Measurements from ENCODE around the gene CD46.
A peak's percentile ranks its signal among the peaks of the same experiment; 100 is the strongest.
"Not testable (repeated sequence)": the region's sequence is repeated elsewhere in the genome, so short reads cannot be mapped to it uniquely, and the experiment has no call there.

CD46 gene

DNA sequence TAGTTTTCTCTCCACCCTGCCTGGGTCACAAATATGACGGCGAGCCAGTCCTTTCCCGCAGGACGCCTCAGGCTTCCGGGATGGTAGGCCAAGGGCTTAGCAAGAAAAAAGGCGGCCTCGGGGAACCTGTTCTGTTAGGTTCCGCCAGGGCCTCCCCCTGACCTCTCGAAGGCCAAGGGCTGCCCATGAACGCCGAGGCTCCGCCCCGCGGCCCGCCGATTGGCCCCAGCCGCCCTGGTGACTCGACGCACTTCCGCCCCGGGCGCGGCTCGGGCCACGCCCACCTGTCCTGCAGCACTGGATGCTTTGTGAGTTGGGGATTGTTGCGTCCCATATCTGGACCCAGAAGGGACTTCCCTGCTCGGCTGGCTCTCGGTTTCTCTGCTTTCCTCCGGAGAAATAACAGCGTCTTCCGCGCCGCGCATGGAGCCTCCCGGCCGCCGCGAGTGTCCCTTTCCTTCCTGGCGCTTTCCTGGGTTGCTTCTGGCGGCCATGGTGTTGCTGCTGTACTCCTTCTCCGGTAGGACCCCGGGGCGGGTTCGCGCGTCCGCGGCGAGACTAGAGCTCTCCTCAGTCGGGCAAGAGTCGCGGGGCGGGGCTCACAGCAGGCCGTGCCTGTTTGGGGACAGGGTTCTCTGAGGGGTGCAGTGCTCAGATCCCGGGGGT is at the start of gene CD46:
TSS of gene CD46 (plus strand) at position 265 of the 666 bp plus-strand sequence. CDS start at position 424, 159 bp downstream.
- DNase-seq (ENCODE audit: low spot score), result peak; percentile 94

DNA sequence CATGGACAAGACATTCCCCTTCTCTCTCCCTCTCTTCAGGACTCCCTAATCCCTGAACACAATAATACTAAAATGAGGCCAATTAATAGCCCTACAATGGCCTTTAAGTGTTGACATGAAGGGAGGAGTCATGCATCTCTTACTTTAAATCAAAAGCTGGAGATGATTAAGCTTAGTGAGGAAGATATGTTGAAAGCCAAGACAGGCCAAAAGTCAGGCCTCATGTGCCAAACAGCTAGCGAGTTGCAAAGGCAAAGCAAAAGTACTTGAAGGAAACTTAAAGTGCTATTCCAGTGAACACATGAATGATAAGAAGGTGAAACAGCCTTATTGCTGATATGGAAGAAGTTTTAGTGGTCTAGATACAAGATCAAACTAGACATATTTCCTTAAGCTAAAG is 49.5 kb upstream of the CD46 start:
- no peak for DNase-seq (ENCODE audit: low spot score)

DNA sequence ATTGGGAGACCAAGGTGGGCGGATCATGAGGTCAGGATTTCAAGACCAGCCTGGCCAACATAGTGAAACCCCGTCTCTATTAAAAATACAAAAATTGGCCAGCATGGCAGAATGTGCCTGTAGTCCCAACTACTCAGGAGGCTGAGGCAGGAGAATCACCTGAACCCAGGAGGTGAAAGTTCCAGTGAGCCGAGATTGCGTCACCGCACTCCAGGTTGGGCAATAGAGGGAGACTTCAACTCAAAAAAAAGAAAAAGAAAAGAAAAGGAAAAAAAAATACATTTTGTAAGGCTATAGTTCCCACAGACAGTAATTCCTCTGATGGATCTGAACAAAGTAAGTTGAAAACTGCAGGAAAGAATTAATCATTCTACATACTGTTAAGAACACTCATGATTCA is 48.1 kb upstream of the CD46 start:
- no peak for DNase-seq (ENCODE audit: low spot score)

GRCh38 chr1:207708004-207708403 is 43.9 kb upstream of the CD46 start:
- not testable (repeated sequence) for DNase-seq (ENCODE audit: low spot score)

- DNase-seq (ENCODE audit: low spot score), result no peak
These were observed 40.6 kb upstream of the CD46 start for GRCh38 chr1:207711285-207711684.

DNA sequence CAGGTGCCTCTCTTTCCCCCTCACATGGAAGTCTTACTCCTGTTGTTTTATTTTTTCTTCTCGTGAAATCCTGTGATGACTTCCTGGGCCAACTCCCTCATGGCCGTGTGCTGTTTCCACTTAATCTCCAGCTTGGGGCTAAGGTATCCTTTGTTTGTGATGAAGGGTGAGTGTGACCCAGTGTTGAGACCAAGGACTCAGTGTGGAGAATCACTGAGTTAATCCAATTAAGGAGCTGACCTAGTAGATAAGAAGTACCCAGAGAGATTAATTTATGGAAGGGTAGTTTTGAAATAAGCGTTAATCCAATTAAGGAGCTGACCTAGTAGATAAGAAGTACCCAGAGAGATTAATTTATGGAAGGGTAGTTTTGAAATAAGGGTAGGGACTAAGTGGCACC is 39.2 kb upstream of the CD46 start:
- DNase-seq (ENCODE audit: low spot score), result not testable (repeated sequence)

DNA sequence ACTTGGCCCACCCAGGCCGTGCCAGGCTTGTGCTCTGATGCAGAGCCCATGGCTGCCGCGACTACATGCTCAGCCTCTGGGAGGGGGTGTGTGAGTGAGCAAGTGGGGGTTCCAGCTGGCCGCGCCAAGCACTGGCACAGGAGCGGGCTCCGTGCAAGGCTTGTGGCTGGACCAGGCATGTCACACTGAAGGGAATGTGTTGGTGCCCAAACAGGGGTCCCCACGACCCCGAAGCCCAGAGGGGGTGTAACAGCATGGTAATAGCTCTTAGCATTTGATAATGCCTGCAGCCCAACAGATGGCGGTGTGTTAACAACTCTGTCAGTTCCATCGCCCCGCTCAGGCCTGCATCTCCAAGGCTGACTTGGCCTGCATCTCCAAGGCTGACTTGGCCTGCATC is 38.3 kb upstream of the CD46 start:
- no peak for DNase-seq (ENCODE audit: low spot score)

DNA sequence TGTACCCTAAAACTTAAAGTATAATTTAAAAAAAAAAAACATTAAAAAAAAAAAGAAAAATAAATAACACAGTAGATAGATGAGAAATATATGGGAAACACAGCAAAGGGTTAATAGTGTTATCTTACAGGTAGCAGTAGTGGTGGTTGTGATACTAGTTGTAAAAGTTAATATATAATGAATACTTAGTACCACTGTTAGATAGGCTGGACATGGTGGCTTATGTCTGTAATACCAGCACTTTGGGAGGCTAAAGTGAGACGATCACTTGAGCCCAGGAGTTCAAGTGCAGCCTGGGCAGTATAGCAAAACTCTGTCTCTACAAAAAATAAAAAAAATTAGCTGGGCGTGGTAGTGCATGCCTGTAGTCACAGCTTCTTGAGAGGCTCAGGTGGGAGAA is 32.6 kb upstream of the CD46 start:
- no peak for DNase-seq (ENCODE audit: low spot score)

GRCh38 chr1:207728200-207728858 is 23.5 kb upstream of the CD46 start:
- DNase-seq (ENCODE audit: low spot score), result not testable (repeated sequence)

DNA sequence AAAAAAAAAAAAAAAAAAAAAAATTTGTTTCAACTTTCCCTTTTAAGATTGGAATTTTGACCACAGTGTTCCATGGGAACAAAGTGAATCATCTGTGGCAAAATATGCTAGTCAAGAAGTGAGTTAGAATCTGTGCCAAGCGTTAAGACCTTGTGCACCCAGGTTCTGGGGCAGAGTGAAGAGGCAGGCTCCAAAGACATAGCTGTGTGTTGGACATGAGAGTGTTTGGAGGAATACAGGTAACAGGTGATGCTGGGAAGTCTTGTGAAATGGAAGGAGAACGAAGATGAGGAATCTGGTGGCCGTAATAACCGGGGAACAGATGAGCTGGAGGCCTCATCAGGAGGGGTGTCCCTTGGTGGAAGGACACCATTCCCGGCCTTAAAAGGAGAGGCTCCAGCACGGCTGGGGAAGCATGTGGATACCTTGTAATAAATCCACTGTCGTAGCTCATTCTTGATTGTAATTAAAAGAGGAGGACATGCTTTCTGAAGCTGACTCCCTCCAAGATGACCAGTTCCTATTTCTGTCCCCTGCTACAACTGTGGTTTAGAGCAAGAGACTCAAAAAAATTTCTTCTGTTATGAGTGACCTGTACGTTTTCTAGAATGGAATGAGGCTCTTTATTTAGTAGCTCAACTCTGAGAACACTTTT is 14.2 kb upstream of the CD46 start:
- DNase-seq (ENCODE audit: low spot score), result not testable (repeated sequence)

GRCh38 chr1:207738158-207738659 is 13.6 kb upstream of the CD46 start:
- not testable (repeated sequence) for DNase-seq (ENCODE audit: low spot score)

- no peak for DNase-seq (ENCODE audit: low spot score)
These were observed 11.6 kb upstream of the CD46 start for GRCh38 chr1:207740207-207740606.

DNA sequence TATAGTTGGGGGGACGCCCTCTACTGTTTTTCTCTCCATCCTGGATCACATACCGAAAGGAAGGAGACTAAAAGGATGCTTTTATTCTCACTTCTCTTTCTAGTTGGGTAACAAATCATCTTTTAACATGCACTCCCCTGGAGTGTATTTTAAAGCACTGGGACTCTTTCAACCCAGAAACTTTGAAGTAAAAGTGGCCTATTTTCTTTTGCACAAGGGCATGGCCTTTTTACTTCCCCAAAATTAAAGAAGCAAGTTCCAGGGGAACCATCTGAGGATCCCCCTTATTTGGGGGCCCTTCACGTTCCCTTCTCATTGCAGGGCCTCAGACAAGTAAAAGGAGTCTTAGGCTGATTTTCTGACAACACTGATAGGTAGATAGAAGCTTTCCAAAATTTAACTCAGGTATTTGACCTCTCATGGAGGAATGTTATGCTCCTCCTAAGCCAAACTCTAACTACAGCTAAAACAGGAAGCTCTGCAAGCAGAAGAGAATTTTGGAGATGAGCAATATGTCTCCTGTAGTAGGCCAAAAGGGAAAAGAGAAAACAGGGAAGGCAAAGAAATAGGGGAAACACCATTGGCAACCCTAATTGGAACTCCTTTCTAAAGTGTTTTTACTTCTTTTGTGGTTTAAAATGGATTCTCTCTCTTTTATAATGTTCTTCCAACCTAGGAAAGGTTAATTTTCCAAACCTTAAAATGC is 8.9 kb upstream of the CD46 start:
- DNase-seq (ENCODE audit: low spot score), result no peak

GRCh38 chr1:207744000-207744534 is 7.8 kb upstream of the CD46 start:
- DNase-seq (ENCODE audit: low spot score), result no peak

DNA sequence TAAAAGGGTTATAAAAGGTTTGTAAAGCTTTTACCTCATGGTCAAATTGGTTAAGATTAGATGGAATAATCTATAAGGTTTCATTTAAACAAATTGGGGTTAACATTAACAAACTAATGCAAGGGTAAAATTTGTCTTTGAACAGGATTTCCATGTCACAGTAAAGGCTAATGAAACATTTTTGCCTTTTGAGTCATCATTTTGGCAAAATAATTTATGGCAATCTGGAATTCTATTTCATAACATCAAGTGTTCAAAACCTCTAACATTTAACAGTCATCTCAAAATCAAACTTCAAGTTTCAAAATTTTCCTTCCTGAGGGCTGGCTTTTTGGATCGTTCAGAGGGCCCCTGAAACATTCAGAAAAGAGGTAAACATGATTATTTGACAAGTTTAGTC is 6.6 kb upstream of the CD46 start:
- DNase-seq (ENCODE audit: low spot score), result peak; percentile 19

GRCh38 chr1:207745839-207746767 is 5.8 kb upstream of the CD46 start:
- DNase-seq (ENCODE audit: low spot score), result no peak

DNA sequence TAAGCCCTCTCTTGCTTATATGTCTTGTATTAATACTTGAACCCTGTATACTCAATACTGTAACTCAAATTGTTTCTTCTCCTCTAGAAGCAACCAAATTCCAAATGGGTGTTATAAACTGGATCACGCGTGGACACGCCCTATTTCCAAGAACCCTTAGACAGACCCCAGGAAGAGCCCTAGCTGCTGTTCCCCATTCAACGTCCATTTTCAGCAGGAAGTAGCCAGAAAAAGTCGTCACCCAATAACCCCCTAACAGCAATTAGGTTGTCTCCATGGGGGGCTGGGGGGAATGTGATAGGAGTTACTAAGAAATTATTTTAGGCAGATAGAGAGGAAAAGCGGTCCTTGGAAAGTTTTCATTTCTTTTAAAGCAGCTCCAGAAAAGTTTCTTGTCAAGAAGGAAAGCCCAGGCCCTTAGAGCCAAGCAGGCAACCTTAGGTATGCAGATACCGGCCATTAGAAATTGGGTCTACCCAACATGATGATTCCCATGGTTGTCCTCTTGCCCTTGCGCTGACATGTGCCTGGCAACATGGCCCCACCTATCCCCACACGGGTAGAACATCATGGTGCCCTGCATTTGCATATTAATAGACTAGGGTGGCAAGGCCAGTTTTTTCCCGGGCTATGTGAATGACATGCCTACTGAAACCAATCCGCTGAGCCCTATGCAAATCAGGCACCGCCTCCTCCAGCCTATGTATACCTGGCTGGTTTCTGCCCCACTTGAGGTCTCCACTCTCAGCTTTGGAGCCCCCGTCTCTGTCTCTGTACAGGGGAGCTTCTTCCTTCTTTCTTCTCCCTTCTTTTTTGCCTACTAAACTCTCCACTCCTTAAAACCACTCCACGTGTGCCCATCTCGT is 4.0 kb upstream of the CD46 start:
- DNase-seq (ENCODE audit: low spot score), result no peak

GRCh38 chr1:207748737-207749528 is 2.9 kb upstream of the CD46 start:
- DNase-seq (ENCODE audit: low spot score), result no peak

- no peak for DNase-seq (ENCODE audit: low spot score)
These were observed 1.1 kb upstream of the CD46 start for GRCh38 chr1:207750631-207751305.

Data from AG08395 (cell line).